NCI-H446 (cell line): ENCODE data around the gene NOP10.

ENCODE experiments used
- DNase-seq, 2 experiments: peaks; one replicate each; lab custom pipeline; 2025; lab: John Stamatoyannopoulos, UW

NOP10 gene

GRCh38 chr15:34331809-34332208 is 11.1 kb downstream of the NOP10 start:
- DNase-seq, result no peak

- DNase-seq, result no peak
These were observed 12.7 kb downstream of the NOP10 start for GRCh38 chr15:34330279-34330678.

- no peak for DNase-seq
These were observed 13.9 kb downstream of the NOP10 start for GRCh38 chr15:34329006-34329405.

GRCh38 chr15:34327906-34328305 is 15.0 kb downstream of the NOP10 start:
- no peak for DNase-seq

- no peak for DNase-seq
These were observed 17.6 kb downstream of the NOP10 start for GRCh38 chr15:34325368-34325767.

- DNase-seq, result no peak
These were observed 18.0 kb downstream of the NOP10 start for GRCh38 chr15:34324933-34325332.

GRCh38 chr15:34323217-34323616 is 19.7 kb downstream of the NOP10 start:
- DNase-seq, result no peak

GRCh38 chr15:34318277-34319079 is 24.5 kb downstream of the NOP10 start:
- DNase-seq, result no peak

GRCh38 chr15:34314491-34315490 is 28.1 kb downstream of the NOP10 start:
- no peak for DNase-seq

- no peak for DNase-seq
These were observed 31.4 kb downstream of the NOP10 start for GRCh38 chr15:34311563-34311962.

GRCh38 chr15:34304613-34305012 is 38.3 kb downstream of the NOP10 start:
- no peak for DNase-seq

- DNase-seq, result no peak
These were observed 41.9 kb downstream of the NOP10 start for GRCh38 chr15:34301058-34301457.

- no peak for DNase-seq
These were observed 45.9 kb downstream of the NOP10 start for GRCh38 chr15:34297059-34297458.

- DNase-seq, result no peak
These were observed 50.3 kb downstream of the NOP10 start for GRCh38 chr15:34292621-34293020.
